DMS 273 (cell line): ENCODE results near the gene TCEAL7.
A peak's percentile ranks its signal among the peaks of the same experiment; 100 is the strongest.
"Not testable (repeated sequence)": the region's sequence is repeated elsewhere in the genome, so short reads cannot be mapped to it uniquely, and the experiment has no call there.

Experiments used
- DNase-seq: peaks from one replicate; lab custom pipeline; 2025; ENCODE audit not compliant: unreplicated experiment; lab: John Stamatoyannopoulos, UW

Gene TCEAL7

GRCh38 chrX:103329991-103330390, at the start of gene TCEAL7:
Gene TCEAL7, plus strand, starts transcription at chrX:103330239. Its CDS starts 1,165 bp downstream, at chrX:103331404.
- DNase-seq, result no peak

GRCh38 chrX:103293118-103293517, 36.9 kb upstream of the TCEAL7 start:
- no peak for DNase-seq

GRCh38 chrX:103304705-103305104, 25.3 kb upstream of the TCEAL7 start:
- DNase-seq, result no peak

- not testable (repeated sequence) for DNase-seq
Observed at GRCh38 chrX:103305666-103306065, 24.4 kb upstream of the TCEAL7 start.

- DNase-seq, result no peak
Observed at GRCh38 chrX:103309860-103310554, 20.0 kb upstream of the TCEAL7 start.

GRCh38 chrX:103310555-103311398, 19.3 kb upstream of the TCEAL7 start, which contains the start of gene BEX2:
Gene BEX2, minus strand, starts transcription at chrX:103310990. Its CDS starts 1,014 bp downstream, at chrX:103309976.
- DNase-seq, result peak; percentile 90

GRCh38 chrX:103311399-103311780, 18.6 kb upstream of the TCEAL7 start:
- no peak for DNase-seq

GRCh38 chrX:103330681-103331288, 746 bp downstream of the TCEAL7 start:
- no peak for DNase-seq

- no peak for DNase-seq
Observed at GRCh38 chrX:103338663-103339062, 8.6 kb downstream of the TCEAL7 start.

GRCh38 chrX:103343105-103343504, 13.1 kb downstream of the TCEAL7 start:
- peak; percentile 59 for DNase-seq

- DNase-seq, result no peak
Observed at GRCh38 chrX:103344606-103345005, 14.6 kb downstream of the TCEAL7 start.

- no peak for DNase-seq
Observed at GRCh38 chrX:103347682-103348397, 17.8 kb downstream of the TCEAL7 start.

GRCh38 chrX:103356130-103356798, 26.2 kb downstream of the TCEAL7 start, which contains the start of gene TCEAL9:
Gene TCEAL9, plus strand, starts transcription at chrX:103356506. Its CDS starts 1,179 bp downstream, at chrX:103357685.
- peak; percentile 90 for DNase-seq

GRCh38 chrX:103356858-103357257, 26.8 kb downstream of the TCEAL7 start:
- peak; percentile 32 for DNase-seq

- DNase-seq, result no peak
Observed at GRCh38 chrX:103357871-103358270, 27.8 kb downstream of the TCEAL7 start.

- DNase-seq, result not testable (repeated sequence)
Observed at GRCh38 chrX:103359605-103360004, 29.6 kb downstream of the TCEAL7 start.

- DNase-seq, result peak; percentile 16
Observed at GRCh38 chrX:103360092-103360491, 30.1 kb downstream of the TCEAL7 start.

- no peak for DNase-seq
Observed at GRCh38 chrX:103360916-103361315, 30.9 kb downstream of the TCEAL7 start.

GRCh38 chrX:103361798-103362197, 31.8 kb downstream of the TCEAL7 start:
- peak; percentile 40 for DNase-seq

GRCh38 chrX:103362474-103362873, 32.4 kb downstream of the TCEAL7 start:
- DNase-seq, result no peak
